Measurements from ENCODE around the gene ELSPBP1.

GRCh38 chr19:48033604-48034003, 39.2 kb downstream of the ELSPBP1 start:
- TF ChIP-seq CTCF (IDR thresholded peaks at IDR 0.05), result no peak
- TF ChIP-seq POLR2AphosphoS5 (IDR thresholded peaks at IDR 0.05), result no peak
- no peak for TF ChIP-seq POLR2A (IDR thresholded peaks at IDR 0.05)
